ENCODE results near the gene FAM24B.
"Not testable (repeated sequence)": the region's sequence is repeated elsewhere in the genome, so short reads cannot be mapped to it uniquely, and the experiment has no call there.

Gene FAM24B

DNA sequence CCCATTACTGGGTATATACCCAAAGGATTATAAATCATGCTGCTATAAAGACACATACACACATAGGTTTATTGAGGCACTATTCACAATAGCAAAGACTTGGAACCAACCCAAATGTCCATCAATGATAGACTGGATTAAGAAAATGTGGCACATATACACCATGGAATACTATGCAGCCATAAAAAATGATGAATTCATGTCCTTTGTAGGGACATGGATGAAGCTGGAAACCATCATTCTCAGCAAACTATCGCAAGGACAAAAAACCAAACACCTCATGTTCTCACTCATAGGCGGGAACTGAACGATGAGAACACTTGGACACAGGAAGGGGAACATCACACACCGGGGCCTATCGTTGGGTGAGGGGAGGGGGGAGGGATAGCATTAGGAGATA is 21.3 kb downstream of the FAM24B start:
- DNase-seq (ENCODE audit: low read depth) = not testable (repeated sequence)

DNA sequence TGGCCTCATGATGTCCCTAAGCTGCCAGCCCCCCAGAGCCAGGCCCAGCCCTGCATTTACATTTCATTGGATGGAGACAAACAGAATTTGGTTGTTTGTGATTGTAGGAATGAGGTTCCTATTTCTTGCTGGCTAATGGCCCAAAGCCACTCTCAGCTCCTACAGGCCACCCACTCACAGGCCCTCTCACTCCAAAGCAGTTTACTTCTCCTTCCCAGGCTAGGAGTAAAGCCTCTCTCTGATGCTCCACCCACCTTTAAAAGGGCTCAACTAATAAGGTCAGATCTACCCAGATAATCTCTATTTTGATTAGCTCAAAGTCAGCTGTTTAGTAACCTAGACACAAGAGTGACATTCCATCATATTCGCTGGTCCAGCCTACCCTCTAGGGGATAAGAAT is 22.5 kb downstream of the FAM24B start:
- DNase-seq (ENCODE audit: low read depth) = no peak

DNA sequence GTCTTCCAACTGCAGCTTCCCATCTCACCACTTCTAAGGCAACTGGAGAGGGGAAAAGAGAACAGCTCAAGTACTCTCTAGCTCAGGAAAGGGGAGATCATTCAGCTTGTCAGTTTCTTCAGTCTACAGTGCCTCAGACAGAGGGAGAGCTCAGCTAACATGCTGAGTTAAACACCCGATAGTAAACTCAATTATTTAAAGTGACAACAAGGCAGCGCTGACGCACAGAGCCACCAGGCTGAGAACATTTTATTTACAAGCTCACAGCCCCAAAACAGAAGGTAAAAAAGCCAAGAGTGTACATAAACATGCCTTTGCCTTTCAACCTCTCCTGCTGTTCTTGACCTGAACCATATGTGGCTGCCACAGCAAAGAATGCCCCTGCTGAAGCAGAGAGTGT is 23.6 kb downstream of the FAM24B start:
- DNase-seq (ENCODE audit: low read depth) = no peak

DNA sequence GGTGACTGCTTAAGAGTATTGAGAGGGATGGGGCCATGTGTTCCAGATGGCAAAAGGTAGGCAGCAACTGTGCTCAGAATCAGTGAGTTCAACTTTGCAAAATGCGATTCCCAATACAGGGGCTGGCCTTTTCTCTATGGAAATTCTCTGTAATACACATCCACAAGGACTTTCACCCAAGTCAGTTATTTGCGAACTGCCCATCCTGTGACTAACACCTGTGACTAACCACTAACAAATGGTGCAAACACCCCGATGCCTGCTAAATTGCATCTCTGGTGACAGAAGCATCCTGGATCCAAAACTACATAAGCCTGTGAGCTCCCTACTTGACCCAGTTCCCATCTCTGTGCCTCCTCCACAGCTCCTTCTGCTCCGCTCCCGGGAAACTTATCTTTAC is 24.7 kb downstream of the FAM24B start:
- DNase-seq (ENCODE audit: low read depth) = no peak

DNA sequence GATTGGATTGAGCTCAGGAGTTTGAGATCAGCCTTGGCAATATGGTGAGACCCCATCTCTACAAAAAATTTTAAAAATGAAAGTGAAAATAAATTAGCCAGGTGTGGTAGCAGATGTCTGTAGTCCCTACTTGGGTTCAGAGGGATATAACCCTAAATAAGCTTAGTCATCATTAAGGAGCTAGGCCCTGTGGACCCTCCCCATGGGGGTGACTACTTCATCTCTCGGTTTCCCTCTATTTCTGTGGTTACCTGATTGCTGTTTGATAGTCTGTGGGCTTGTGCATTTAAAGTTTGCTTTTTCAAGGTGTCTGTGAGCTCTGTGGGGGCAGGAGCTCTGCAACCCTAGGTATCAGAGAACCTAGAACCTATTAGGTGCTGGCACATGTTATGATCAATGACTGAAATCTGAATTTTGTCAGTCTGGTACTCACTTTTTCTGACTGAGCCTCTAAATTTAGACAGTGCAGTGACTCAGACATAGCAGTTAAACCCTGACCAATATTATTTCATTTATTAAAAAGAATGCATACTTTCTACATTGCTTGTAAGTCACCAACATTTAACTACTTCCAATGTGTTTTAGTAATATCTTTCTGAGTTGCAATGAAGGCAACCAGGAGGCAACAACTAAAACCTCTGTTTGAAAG is 25.6 kb downstream of the FAM24B start:
- DNase-seq (ENCODE audit: low read depth) = no peak

DNA sequence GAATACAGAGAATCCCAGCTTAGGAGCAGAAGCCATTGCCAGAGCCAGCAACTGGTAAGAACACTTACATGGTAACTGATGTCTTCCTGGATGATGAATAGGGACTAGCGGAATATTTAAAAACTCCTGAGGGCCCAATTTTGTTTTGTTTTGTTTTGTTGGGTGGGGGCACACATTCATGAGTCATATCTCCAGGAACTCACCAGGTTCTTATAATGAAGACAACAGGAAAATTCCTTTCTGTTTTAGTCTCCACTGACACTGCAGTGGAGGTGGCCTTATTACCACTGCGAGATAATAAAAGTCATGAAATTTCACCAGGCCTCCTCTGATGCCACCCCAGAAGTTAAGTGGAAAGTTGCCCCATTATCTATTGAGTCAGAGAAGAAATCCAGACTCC is 27.1 kb downstream of the FAM24B start:
- DNase-seq (ENCODE audit: low read depth) = no peak

DNA sequence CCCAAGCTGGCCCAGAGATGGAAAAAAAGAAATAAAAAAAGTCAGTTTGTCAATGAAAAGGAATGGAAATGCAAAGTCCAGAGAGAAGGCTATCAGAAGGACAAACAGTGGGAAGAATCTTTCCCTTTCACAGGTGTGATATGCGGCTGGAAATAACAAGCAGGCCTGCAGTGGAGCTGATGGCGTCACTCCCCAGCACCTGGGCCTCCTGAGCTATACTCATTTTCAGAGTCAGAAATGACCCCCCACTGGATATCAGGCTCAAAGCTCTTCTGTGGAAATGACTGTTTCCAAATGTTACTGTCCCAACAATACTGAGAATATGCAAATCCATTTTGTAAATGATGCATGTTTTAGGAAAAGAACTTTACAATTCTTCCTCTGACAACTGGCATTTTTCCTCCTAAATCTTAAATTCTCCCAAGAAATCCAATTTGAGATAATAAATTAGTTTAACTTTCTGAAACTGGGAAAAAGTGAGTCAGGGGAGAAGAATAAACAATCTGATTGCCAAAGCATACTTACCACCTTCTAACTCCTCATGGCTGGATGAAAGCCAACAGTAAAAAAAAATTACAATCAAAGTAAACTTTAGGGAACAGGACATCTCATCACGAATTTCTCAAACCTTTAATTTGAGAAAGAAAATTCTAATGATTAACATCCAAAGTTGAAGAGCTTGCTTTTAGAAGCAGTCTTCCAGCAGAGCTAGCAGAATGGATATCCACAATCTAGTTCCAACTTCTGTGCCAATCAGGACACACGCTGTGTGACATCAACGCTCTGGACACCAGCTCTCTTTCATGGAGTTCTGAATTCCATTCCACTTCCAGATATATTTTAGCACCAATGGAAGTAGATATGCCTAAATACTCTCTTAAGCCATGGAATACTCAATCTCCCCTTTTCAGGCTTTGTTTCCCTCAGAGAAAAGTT is 28.4 kb downstream of the FAM24B start:
- DNase-seq (ENCODE audit: low read depth) = no peak

DNA sequence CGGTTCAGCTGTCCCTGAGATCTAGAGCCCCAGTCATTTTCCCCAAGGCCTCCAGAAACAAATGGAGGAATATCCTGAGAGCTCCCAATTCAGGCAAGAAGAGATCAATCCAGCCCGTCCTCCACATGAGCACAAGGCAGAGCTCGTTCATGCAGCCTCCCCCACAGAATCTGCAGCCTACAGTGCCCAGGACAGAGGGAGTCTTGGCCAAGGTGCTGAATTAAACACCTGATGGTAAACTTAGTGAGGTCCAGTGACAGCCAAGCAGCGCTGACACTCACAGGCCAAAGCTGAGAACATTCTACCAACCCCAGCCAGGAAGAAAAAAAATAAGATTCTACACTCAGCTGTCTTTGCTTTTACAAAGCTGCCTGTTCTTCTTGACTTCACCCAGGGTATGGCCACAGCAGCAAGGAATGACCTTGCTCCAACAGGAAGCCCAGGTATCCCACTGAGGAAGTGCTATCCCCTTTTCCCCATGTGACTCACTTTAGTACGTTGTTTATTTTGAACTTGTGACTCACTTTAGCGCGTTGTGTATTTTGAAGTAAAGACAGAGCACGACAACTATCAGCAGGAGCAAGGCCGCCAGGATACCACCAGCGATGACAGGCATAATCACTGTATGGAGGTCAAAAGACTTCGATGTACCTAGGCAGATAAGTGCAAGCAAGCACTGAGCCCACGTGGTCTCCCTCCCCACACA is 29.3 kb downstream of the FAM24B start:
- DNase-seq (ENCODE audit: low read depth) = no peak

DNA sequence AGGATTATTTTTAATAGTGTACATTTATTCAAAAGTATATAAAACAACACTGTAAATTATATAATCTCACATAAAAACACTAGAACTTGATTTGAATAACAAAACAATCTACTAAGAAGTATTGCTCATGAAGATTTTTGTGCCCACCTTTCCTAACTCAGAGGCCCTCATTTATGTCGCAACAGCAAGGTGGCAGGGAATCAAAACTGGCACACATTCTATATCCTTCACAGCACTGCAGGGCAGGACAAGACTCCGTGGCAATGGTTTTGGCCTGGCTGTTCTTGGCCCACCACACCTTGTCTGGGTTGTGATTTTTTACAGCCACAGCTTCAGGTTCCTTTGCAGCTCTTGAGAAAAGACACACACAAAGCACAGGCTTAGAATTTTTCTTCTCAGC is 30.3 kb downstream of the FAM24B start:
- DNase-seq (ENCODE audit: low read depth) = no peak

DNA sequence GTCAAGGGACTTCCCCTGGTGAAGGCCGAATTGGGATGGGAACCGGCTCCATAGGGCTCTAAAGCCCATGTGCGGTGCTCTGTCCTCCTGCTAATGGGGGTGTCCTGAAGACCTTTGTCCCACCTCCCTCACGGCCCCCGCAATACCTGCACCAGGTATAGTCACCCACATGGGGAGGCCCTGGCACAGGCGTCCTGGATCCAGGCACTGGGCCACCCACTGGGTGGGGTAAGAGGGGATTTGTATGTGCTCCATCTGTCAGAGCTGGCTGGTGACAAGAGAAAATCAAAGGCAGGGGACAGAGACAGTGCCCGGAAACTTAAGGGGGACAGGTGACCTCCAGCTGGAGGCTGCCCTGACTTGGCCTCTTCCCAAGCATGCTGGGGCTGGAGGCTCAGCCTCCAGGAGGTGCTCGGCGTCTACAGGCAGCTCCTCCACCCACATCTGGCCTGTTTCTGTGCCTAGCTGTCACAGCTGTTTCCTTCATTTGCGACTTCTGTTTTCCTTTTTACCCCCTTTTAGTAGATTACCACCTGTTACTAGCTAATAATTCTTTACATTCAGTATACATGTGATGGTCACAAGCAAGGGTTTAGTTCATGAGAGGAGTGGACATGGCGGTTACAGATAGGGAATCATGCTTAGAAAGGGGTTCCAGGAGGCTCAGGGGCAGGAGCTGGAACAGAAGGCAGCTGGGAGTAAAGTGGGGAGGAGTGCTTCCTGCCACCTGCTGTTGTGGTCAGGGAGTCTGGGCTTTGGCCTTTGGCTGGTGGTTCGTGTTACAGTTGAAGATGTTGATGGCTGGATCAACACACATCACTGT is 31.4 kb downstream of the FAM24B start:
- DNase-seq (ENCODE audit: low read depth) = no peak

DNA sequence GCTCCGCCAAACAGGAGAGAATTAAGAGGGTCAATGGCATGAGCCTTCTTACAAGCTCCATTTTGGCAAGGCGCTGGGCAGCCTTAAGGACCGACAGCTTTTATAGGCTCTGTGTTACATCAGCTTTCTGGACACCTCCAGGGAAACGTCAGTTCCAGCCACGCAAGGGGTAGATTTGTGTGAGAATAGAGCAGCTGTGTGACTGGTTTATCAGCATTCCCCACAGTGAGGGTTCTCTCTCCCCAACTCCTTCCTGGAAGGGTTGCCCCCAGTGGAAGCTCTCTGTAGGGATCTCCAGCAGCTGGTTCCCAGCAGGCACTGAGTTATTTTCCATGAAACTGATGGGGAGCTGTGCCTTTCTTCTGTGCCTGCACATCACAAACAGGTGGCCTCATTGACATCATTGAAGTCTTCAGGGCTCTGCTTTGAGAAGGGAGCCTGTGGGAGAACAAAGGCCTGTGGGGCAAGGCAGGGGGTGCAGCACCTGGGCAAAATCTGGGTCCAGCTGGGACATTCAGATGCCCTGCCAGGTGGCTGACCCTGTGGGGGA is 33.5 kb downstream of the FAM24B start, which contains the start of gene CUZD1:
Gene CUZD1 (minus strand): TSS at position 75 of the 550 bp plus-strand sequence. CDS start 14 bp downstream, at position 61.
- DNase-seq (ENCODE audit: low read depth) = no peak

DNA sequence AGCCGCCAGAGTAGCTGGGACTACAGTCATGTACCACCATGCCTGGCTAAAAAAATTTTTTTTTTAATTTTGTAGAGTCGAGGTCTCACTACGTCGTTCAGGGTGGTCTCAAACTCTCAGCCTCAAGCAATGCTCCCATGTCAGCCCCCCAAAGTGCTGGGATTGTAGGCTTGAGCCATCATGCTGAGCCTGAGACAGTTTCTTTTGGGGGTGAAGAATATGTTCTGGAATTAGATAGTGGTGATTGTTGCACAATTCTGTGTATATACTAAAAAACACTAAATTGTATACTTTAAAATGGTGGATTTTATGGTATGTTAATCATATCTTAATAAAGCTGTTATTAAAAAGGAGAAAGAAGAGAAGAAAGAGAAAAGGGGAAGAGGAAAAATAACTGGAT is 35.2 kb downstream of the FAM24B start:
- no peak for DNase-seq (ENCODE audit: low read depth)

DNA sequence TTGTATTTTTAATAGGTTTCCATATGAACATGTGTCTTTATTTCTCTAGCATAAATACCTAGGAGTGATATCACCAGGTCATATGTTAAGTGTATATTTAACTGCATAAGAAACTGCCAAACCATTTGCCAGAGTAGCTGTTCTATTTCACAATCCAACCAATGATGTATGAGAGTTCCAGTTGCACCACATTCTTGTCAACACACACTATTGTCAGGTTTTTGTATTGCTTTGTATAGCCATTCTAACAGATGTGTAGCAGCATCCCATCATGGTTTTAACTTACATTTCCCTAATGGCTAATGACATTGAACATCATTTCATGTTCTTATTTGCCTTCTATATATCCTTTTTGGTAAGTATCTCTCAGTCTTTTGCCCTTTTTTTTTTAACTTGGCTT is 37.8 kb downstream of the FAM24B start:
- DNase-seq (ENCODE audit: low read depth) = no peak

DNA sequence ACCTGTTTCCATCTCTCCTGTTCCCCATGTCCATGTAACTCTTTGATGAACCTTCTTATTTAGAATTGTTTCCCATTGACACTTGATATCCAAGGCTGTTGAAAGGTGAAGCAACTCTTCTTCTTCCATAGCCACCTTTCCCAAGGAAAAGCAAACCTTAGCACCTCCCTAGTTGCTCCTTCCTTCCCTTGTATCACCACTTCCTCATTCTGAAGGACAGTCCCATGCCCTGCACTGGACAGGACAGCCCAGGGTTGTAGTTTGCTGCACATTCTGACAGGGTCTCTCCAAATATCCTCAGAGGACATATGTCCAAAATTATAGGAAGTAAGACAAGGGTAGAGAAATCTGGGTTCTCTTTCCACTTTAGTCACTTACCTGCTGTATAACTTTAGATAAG is 39.9 kb downstream of the FAM24B start:
- no peak for DNase-seq (ENCODE audit: low read depth)

DNA sequence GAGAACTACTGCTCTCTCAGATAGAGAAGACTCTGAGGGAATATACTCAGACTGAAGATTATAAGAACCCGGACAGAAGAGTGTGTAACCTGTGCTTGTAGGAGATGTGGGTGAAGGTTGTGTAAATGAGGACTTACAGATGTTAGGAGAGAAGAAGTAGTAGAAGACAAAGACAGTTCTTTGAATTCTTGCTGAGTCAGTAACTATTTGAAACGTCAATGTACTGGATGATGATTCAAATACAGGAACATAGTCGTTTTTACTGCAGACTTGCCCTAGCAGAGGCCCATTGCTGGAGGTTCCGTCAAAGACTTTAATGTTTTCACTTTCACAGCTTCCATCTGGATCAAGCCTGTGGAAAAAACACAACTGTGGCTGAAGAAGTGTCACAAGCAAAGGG is 40.5 kb downstream of the FAM24B start:
- no peak for DNase-seq (ENCODE audit: low read depth)

DNA sequence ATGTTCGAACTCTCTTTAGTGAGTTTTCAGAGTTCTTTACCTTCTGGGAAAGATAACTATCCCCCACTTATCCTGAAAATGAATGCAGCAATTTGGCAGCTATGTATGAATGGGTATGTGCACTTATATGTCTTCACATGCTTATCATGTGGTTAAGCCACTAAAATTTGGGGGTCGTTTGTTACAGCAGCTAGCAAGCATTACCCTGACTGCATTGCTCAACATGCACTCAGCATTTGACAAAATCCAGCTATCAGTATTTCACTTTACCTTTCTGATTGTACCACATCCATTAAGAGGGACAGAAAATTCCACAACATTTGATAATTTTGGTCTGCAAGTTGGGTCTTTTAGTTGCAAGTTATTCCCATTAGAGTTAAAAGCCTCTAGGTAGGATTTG is 43.5 kb downstream of the FAM24B start:
- no peak for DNase-seq (ENCODE audit: low read depth)

DNA sequence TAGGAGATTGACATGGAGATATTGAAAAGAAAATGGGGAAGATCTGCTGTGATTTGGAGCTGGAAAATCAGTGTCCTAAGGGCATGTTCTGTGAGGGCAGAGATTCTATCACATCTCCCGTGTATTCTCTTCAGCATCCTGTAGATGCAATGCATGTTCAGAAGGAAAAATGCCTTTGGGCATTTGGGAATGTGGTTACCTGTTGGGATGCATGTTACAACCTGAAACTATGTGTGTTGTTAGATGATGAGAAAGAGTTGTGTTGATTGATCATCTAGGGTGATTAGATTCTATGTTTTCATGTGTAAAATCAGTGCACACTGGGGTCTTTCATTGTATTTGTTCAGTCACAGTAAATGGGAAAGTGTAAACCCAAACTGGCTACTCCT is 48.4 kb downstream of the FAM24B start:
- DNase-seq (ENCODE audit: low read depth) = no peak

DNA sequence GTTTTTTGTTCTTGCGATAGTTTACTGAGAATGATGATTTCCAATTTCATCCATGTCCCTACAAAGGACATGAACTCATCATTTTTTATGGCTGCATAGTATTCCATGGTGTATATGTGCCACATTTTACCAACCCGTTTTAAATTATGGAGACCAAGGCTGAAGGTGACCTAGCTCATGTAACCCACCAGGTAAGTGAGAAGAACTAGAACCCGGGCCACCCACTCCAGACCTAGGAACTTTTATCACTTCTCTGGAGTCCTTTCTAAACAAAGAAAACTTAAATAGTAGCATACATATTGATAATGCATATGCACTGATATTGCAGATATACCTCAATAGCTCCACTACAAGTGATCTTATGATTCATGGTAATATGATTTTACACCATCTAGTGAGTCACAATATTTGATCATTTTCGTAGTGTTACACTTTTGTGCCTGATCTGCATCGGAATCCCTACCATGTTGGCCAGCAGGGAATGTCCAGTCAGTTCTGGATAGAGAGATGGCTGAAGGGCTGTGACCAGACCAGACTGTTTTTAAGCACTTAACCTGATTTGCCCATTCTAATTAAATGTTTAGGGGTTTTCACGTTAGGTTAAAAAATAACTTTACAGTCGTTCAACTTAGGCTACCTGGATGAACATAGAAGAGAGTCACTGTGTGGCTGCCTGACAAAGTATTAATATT is 49.0 kb downstream of the FAM24B start:
- no peak for DNase-seq (ENCODE audit: low read depth)

DNA sequence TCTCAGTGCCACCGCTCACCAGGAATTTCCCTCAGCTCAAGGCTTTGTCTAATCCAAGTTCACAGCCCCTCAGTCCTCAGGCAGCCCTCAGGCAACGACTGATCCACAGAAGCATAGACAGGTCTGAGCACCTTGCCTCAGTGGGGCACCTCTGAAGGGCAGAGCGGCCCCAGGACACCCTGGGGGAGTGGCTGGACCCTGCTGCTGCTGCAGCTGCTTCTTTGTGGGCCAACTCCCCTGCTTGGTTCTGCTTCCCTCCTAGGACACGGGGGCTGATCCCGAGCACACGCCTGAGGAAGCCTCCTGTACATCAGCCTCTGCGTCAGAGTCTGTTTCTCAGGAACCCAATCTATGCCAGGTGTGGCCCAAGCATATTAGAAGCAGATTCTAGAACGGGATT is 49.9 kb downstream of the FAM24B start:
- no peak for DNase-seq (ENCODE audit: low read depth)

DNA sequence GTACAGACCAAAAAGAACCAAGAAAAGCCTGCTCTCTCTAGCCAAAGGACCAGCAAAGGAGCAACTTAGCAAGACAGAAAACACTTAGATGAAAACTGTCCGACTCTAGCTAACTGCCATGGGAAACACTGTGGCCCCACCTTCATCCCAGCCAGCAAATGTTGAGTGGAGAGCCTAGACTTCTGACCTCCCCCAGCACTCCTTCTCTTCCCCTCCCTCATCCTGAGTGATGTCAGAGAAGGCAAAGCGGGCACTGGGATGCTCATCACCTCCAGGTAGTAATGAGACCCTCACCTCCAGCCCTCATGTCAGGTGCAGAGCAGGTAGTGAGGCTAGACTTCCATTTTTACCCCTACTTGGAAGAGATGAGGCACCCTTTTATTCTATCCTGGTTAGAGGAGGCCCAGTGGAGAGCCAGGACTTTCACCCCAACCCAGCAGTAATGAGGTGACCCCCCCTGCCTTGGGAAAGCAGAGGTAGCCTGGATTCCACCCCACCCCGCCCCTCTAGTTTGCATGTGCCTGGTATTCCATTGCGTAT is 50.6 kb downstream of the FAM24B start:
- no peak for DNase-seq (ENCODE audit: low read depth)

DNA sequence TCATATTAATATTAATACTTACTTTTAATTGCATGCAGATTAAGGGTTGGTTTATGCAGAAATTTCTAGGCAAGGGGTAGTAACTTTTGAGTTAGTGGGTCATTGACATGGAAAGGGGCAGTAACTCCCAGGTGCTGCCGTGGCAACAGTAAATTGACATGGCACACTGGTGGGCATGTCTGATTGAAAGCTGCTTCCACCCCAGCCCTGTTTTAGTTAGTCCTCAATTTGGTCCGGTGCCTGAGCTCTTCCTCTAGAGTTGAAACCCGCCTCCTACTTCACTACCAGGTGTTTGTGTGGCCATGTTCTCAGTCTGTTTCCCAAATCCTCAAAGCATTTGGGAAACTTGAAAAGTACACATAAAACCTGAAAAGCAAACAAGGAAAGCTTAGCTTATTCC is 52.1 kb downstream of the FAM24B start:
- DNase-seq (ENCODE audit: low read depth) = no peak
